ENCODE data around the gene ICA1L.
A peak's percentile ranks its signal among the peaks of the same experiment; 100 is the strongest.
"Not testable (repeated sequence)": the region's sequence is repeated elsewhere in the genome, so short reads cannot be mapped to it uniquely, and the experiment has no call there.

The ICA1L gene

DNA sequence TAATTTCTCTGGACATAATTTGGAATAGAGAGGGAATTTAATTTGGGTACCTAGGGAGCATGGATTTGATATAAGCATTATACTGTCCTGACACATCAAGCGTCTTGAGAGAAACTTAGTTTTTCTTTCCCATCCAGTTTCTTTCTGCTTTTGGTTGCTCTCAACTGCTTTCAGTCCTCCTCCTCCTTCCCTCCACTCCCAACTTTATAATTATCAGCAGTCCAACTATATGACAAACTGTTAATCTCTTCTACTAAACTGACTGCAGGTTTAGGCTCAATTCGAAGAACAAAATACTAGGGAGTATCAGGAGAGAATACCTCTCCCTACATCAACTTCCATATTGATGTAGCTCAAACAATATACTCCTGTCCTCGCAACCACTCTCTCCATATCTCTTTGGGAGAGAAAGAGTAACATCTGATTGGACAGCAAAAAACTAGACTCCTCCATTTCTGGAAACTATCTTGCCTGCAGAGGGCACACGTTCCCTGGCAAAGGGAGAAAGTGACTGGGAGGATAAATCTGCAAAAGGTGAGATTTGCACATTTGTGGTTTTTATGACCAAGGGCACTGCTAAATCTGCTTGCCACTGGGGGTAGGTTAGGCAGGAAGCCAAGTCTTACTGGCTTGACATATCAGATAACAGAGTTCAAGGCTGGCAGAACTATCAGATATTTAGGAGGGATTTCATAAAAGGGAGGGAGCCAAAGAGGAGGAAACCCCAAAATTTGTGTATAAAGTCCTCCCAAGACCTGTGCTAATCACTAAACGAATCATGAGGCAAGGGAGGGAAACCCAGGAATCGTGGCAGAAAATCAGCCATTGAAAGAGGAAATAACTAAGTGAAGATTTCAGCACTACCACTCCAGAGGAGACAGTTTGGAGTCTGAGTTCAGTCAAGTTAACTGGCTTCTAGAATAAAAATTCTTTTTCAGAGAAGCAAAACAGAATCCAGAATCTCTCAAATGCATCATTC is 40.0 kb downstream of the ICA1L start:
- peak overlapping the region in 1 of 2 donors; percentile 47 for H3K4me3 Mint-ChIP-seq
- peaks cover 7% of the 10 kb centered on the region for H3K36me3 Mint-ChIP-seq (ENCODE audit: insufficient read depth)
- peak overlapping the region; percentile 6 to 50 for H3K27ac Mint-ChIP-seq
- no peaks in the 10 kb centered on the region for H3K9me3 Mint-ChIP-seq
- ATAC-seq (replicated peaks) (peak; percentile 92), DNase-seq (peak; percentile 28 to 36 (median 34))
- no peaks in the 10 kb centered on the region for H3K27me3 Mint-ChIP-seq
- peaks cover 9% of the 10 kb centered on the region in 2 donors for H3K4me1 Mint-ChIP-seq (ENCODE audit: low read depth in 2 of 2)

DNA sequence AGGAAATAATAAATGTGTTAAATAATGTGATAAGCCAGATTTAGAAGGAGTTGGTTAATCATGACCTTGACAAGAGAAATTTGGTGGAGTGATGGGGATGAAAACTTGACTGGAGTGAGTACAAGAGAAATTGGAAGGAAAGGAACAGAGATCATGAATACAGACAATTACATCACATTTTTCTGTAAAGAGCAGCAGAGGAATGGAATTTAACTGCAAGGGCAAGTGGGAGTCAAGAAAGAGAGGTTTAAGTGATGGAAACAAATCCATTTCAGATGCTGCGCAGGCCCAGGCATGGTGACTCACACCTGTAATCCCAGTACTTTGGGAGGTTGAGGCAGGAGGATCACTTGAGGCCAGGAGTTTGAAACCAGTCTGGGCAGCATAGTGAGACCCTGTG is 46.7 kb downstream of the ICA1L start:
- peaks cover 4% of the 10 kb centered on the region for H3K36me3 Mint-ChIP-seq (ENCODE audit: insufficient read depth)
- H3K9me3 Mint-ChIP-seq = no peaks in the 10 kb centered on the region
- DNase-seq (no peak), ATAC-seq (replicated peaks) (no peak)
- peak overlapping the region in 1 of 2 donors; percentile 17 for H3K27ac Mint-ChIP-seq
- no peaks in the 10 kb centered on the region for H3K27me3 Mint-ChIP-seq
- no peaks in the 10 kb centered on the region for H3K4me1 Mint-ChIP-seq (ENCODE audit: low read depth in 2 of 2)
- no peak overlapping the region for H3K4me3 Mint-ChIP-seq

DNA sequence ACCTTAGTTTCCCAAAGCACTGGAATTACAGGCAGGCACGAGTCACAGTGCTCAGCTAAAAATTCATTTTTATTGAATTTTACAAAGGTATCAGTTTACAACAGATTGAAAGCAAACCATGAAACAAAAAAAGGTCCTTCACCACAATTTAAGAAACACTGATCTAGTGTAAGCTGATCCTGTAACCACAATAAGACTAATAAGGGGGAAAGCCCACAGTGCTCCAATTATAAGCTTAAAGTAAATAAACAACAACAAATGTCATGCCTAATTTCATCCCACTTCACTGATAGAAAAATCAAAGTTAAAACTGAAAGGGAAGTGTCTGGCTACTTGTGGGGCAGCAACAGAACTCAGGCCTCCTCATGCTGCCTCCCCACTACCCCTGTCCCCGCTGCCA is 49.2 kb downstream of the ICA1L start:
- no peak overlapping the region for H3K27ac Mint-ChIP-seq

DNA sequence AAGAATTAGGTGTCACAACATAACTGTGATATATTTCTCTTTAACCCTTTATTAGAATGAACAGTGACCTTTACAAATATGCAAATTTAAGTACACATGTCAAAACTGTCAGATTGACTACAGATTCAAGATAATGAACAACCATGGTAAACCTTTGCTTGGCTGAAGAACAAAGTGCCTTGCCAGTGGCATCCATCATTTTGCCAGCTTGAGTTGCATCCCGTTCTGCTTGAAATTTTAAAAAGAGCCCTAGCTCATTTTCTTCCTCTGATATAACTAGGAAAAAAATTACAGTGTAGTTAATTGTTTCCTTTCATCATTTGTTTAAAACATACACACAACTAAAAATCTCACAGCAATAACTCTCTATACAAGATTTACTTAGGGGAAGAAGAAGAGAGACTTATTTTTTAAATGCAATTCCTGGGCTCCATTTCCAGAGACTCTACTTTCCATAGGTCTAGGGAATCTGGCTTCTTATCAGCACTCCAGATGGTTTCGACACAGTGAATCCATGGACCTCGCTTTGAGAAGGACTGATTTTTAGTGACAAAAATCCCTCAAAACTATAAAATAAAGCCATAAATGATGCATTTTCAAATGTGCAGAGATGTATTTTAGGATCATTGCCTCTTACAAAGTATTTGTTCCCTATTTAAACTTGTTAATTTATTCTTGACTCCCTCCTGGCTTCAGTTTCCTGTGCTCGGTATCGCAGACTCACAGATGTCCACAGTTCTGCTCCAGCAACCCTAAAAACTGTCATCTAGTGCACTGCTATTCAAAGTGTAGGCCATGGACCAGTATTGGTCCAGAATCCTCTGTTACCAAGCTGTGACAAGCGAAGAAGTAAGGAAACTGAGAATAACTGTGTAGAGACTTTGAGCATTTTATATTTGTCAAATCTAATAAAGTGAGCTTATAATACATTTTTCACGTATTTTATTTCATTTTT is 50.1 kb downstream of the ICA1L start:
- H3K36me3 Mint-ChIP-seq (ENCODE audit: insufficient read depth) = peaks cover 4% of the 10 kb centered on the region
- H3K27ac Mint-ChIP-seq = no peak overlapping the region
- DNase-seq (no peak), ATAC-seq (replicated peaks) (no peak)
- H3K9me3 Mint-ChIP-seq = no peaks in the 10 kb centered on the region
- no peaks in the 10 kb centered on the region for H3K4me1 Mint-ChIP-seq (ENCODE audit: low read depth in 2 of 2)
- H3K27me3 Mint-ChIP-seq = no peaks in the 10 kb centered on the region
- H3K4me3 Mint-ChIP-seq = no peak overlapping the region

More for the DNA sequence above, 49.2 kb downstream of the ICA1L start:
- no peaks in the 10 kb centered on the region for H3K9me3 Mint-ChIP-seq
- H3K36me3 Mint-ChIP-seq (ENCODE audit: insufficient read depth) = peaks cover 4% of the 10 kb centered on the region
- no peak overlapping the region for H3K4me3 Mint-ChIP-seq
- H3K27me3 Mint-ChIP-seq = no peaks in the 10 kb centered on the region
- no peaks in the 10 kb centered on the region for H3K4me1 Mint-ChIP-seq (ENCODE audit: low read depth in 2 of 2)
- ATAC-seq (replicated peaks) (no peak), DNase-seq (no peak)

DNA sequence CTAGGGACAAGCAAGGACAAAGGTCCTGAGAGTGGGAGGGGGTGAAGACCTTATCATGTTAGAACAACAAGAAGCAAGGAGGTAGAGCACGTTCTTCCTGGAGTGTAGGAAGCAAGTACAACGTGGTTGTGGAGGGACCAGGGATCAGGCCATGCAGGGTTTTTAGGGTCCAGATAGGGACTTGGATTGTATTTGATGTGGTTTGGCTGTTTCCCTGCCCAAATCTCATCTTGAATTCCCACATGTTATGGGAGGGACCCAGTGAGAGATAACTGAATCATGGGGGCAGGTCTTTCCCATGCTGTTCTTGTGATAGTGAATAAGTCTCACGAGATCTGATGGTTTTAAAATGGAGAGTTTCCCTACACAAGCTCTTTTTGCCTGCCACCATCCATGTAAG is 53.2 kb downstream of the ICA1L start:
- Mint-ChIP-seq H3K4me1 (ENCODE audit: low read depth in 2 of 2) (no peaks in the 10 kb centered on the region), H3K27ac (no peak overlapping the region), H3K27me3 (no peaks in the 10 kb centered on the region), H3K4me3 (no peak overlapping the region), H3K9me3 (no peaks in the 10 kb centered on the region), H3K36me3 (ENCODE audit: insufficient read depth) (peaks cover 3% of the 10 kb centered on the region)
- DNase-seq = no peak
- no peak for ATAC-seq (replicated peaks)

DNA sequence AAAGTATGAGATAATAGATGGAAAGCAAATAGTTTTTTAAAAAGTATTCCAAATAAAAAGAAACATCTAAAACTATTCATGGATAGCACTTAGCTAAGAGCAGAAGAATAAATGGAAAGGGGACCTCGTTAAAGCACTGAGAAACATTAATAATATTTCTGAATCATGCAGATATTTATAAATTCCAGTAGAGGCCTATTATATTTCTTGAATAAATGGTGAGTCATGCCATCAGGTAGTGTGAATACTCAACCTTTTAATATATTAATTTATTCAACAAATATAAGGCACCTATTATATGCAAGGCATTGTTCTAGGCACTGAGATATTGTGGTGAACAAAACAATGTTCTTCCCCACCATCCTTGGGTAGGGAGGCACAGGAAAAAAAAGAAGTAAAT is 53.8 kb downstream of the ICA1L start:
- Mint-ChIP-seq H3K36me3 (ENCODE audit: insufficient read depth) (peaks cover 3% of the 10 kb centered on the region), H3K27me3 (no peaks in the 10 kb centered on the region), H3K27ac (no peak overlapping the region), H3K9me3 (no peaks in the 10 kb centered on the region), H3K4me1 (ENCODE audit: low read depth in 2 of 2) (no peaks in the 10 kb centered on the region), H3K4me3 (no peak overlapping the region)
- DNase-seq = no peak
- ATAC-seq (replicated peaks) = no peak

DNA sequence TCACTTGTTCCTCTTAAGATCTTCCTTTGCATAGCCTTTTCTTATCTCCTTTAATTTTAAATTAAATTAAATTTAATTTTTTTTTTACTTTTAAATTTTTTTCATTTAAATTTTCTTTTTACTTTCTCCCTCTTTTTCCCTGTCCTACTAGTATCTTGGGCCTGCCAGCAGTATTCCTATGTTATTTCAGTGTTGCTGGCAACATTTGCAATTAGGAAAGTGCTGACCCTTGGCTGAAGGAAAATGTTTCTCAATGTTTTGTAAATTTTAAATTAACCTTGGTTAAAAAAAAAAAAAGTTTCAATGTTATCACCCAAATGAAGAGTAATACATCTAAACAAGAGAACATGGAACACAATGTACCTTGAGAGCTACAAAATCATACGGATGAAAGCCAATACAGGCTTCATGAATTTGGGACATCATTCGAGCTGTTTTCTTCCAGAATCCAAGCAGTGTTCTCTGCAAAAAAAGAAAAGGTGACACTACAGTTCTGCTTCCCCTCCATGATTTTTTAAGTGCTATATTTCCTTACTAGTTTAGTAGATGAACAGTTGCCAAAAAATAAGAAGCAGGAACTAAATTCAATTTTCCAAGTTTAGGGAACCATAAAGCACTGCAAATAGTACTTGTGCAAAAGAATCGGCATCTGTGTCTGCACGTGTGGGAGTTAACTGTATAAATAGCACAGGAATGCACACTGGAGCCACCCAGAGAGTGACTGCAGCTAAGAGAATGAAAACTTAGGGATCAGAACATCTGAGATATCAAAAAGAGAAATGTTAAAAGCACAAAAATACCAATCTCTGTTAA is 55.8 kb downstream of the ICA1L start:
- no peak overlapping the region for H3K4me3 Mint-ChIP-seq
- no peaks in the 10 kb centered on the region for H3K4me1 Mint-ChIP-seq (ENCODE audit: low read depth in 2 of 2)
- ATAC-seq (replicated peaks) (no peak), DNase-seq (no peak)
- H3K9me3 Mint-ChIP-seq = no peaks in the 10 kb centered on the region
- H3K27ac Mint-ChIP-seq = no peak overlapping the region
- peaks cover 6% of the 10 kb centered on the region for H3K36me3 Mint-ChIP-seq (ENCODE audit: insufficient read depth)
- H3K27me3 Mint-ChIP-seq = no peaks in the 10 kb centered on the region

DNA sequence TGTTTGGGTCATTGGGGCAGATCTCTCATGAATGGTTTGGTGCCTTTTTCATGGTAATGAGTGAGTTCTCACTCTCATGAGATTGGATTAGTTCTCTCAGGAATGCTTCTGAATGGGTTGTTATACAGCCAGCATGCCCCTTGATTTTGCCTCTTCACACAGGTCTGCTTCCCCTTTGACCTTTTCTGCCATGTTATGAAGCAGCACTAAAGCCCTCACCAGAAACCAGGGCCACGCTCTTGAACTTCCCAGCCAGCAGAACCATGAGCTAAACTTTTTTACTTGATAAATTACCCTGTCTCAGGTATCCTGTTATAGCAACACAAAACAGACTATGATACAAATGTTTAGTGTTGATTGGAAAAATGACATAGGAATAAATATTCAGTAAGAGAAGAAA is 57.3 kb downstream of the ICA1L start:
- Mint-ChIP-seq H3K27me3 (no peaks in the 10 kb centered on the region), H3K4me3 (no peak overlapping the region), H3K36me3 (ENCODE audit: insufficient read depth) (peaks cover 6% of the 10 kb centered on the region), H3K4me1 (ENCODE audit: low read depth in 2 of 2) (no peaks in the 10 kb centered on the region), H3K27ac (no peak overlapping the region), H3K9me3 (no peaks in the 10 kb centered on the region)
- DNase-seq (no peak), ATAC-seq (replicated peaks) (no peak)

DNA sequence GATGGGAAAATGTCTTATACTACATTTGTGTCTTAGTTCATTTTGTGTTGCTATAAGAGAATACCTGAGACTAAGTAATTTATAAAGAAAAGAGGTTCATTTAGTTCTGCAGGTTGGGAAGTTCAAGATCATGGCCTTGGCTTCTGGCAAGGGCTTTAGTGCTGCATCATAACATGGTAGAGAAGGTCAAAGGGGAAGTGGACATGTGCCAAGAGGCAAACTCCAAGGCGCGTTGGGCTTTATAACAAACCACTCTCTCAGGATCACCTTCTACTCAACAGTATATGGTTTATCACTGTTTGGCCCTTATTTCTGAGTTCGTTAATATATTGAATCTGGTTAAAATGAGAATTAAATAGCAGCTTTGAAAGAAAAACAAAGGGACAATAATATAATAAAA is 58.2 kb downstream of the ICA1L start:
- H3K36me3 Mint-ChIP-seq (ENCODE audit: insufficient read depth) = peaks cover 6% of the 10 kb centered on the region
- H3K4me1 Mint-ChIP-seq (ENCODE audit: low read depth in 2 of 2) = no peaks in the 10 kb centered on the region
- ATAC-seq (replicated peaks) = no peak
- DNase-seq = no peak
- no peaks in the 10 kb centered on the region for H3K27me3 Mint-ChIP-seq
- no peak overlapping the region for H3K27ac Mint-ChIP-seq
- H3K4me3 Mint-ChIP-seq = no peak overlapping the region
- peaks cover 0 to 2% of the 10 kb centered on the region in 2 donors for H3K9me3 Mint-ChIP-seq

DNA sequence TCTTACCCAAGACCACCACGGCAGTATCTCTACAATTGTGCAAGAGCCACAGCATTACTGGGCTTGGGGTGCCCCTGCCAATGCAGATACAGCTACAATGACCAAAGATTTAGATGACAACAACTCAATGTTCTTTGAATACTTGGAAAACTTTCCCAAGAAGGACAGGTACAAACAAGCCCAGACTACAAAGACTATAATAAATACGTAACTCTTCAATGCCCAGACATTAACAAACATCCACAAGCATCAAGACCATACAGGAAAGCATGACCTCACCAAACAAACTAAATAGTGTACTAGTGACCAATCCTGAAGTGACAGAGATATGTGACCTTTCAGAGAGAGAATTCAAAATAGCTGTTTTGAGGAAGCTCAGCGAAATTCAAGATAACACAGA is 62.8 kb downstream of the ICA1L start:
- no peak for DNase-seq
- ATAC-seq (replicated peaks) = no peak
- H3K9me3 Mint-ChIP-seq = peaks cover 0 to 2% of the 10 kb centered on the region in 2 donors
- H3K4me3 Mint-ChIP-seq = no peak overlapping the region
- H3K27ac Mint-ChIP-seq = peak overlapping the region in 1 of 2 donors; percentile 20
- H3K27me3 Mint-ChIP-seq = no peaks in the 10 kb centered on the region
- peaks cover 13% of the 10 kb centered on the region for H3K36me3 Mint-ChIP-seq (ENCODE audit: insufficient read depth)
- H3K4me1 Mint-ChIP-seq (ENCODE audit: low read depth in 2 of 2) = no peaks in the 10 kb centered on the region

DNA sequence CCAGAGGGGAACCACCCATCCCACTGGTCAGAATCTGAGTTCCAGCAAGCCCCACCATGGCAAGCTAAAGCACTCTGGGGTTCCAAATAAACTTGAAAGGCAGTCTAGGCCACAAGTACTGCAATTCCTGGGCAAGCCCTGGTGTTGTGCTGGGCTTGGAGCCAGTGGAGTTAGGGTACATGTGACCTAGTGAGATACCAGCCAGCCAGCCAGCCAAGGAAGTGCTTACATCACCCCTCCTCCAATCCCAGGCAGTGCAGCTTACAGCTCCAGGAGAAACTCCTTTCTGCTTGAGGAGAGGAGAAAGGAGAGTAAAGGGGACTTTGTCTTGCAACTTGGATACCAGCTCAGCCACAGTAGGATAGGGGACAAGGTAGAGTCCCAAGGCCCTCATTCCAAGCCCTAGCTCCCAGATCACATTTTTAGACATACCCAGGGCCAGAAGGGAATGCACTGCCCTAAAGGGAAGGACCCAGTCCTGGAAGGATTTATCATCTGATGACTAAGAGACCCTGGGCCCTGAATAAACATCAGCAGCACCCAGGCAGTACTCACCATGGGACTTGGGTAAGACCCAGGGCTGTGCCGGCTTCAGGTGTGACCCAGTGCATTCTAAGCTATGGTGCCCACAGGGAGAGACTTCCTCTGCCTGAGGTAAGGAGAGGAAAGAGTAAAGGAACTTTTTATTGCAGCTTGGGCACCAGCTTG is 64.0 kb downstream of the ICA1L start:
- H3K27ac Mint-ChIP-seq; DNase-seq; ATAC-seq (replicated peaks); H3K4me3 Mint-ChIP-seq; H3K27me3 Mint-ChIP-seq; H3K4me1 Mint-ChIP-seq (ENCODE audit: low read depth in 2 of 2); H3K9me3 Mint-ChIP-seq: not testable (repeated sequence)
- peaks cover 13% of the 10 kb centered on the region for H3K36me3 Mint-ChIP-seq (ENCODE audit: insufficient read depth)

DNA sequence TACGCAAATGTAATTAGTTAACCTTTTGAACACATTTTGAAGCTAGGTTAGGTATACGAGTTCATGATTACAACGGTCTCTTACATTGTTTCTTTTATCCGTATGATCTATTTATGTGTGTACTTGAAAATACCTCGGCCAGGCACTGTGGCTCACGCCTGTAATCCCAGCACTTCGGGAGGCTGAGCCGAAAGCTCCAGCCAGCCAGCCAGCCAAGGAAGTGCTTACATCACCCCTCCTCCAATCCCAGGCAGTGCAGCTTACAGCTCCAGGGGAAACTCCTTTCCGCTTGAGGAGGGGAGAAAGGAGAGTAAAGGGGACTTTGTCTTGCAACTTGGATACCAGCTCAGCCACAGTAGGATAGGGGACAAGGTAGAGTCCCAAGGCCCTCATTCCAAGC is 65.7 kb downstream of the ICA1L start:
- not testable (repeated sequence) for H3K27ac Mint-ChIP-seq; H3K27me3 Mint-ChIP-seq; H3K4me3 Mint-ChIP-seq; ATAC-seq (replicated peaks); H3K9me3 Mint-ChIP-seq; DNase-seq; H3K4me1 Mint-ChIP-seq (ENCODE audit: low read depth in 2 of 2)
- peaks cover 11% of the 10 kb centered on the region for H3K36me3 Mint-ChIP-seq (ENCODE audit: insufficient read depth)

Measured in effector memory CD8-positive, alpha-beta T cell (primary cell).